Loucy (cell line): ENCODE measurements around the gene TXNRD2.

Source experiments
- H2AFZ ChIP-seq: fragments of 200-600 bp; sonication (generic); 2 replicates; pipeline ENCODE4 v1.6.0; 2016; ENCODE audit warnings: antibody characterized with exemption, mild to moderate bottlenecking, low read length, moderate library complexity
- H3F3A ChIP-seq: fragments of 200-600 bp; 2 replicates; pipeline ENCODE4 v1.6.0; 2016; ENCODE audit warnings: antibody characterized with exemption, low read depth, mild to moderate bottlenecking
- H3K27me3 ChIP-seq: fragments of 200-600 bp; sonication (generic); 2 replicates; pipeline ENCODE4 v1.6.1; 2014; ENCODE audit warnings: low read length, mild to moderate bottlenecking; ENCODE audit not compliant: insufficient read depth, poor library complexity, severe bottlenecking
- H3K36me3 ChIP-seq: fragments of 200-600 bp; sonication (generic); 2 replicates; pipeline ENCODE4 v1.6.1; 2016; ENCODE audit warnings: low read length; ENCODE audit not compliant: insufficient read depth
- H3K4me1 ChIP-seq: fragments of 200-600 bp; sonication (generic); 2 replicates; pipeline ENCODE4 v1.5.1; 2014; ENCODE audit warnings: low read length, mild to moderate bottlenecking; ENCODE audit not compliant: insufficient read depth, poor library complexity, severe bottlenecking
- H3K4me2 ChIP-seq: fragments of 200-600 bp; sonication (generic); 2 replicates; pipeline ENCODE4 v1.6.0; 2014; ENCODE audit warnings: antibody characterized with exemption, low read length, low read depth, mild to moderate bottlenecking; ENCODE audit not compliant: poor library complexity, severe bottlenecking
- H3K4me3 ChIP-seq: fragments of 200-600 bp; sonication (generic); 2 replicates; pipeline ENCODE4 v1.5.1; 2014; ENCODE audit warnings: low read length, mild to moderate bottlenecking, mixed read lengths; ENCODE audit not compliant: poor library complexity, severe bottlenecking
- H3K79me2 ChIP-seq: fragments of 200-600 bp; sonication (generic); 2 replicates; pipeline ENCODE4 v1.6.1; 2014; ENCODE audit warnings: low read length; ENCODE audit not compliant: insufficient read depth
- H3K9ac ChIP-seq: fragments of 200-600 bp; sonication (generic); 2 replicates; pipeline ENCODE4 v1.6.0; 2014; ENCODE audit warnings: mild to moderate bottlenecking, low read depth, low read length, moderate library complexity; ENCODE audit not compliant: poor library complexity, severe bottlenecking
- H3K9me2 ChIP-seq: fragments of 200-600 bp; sonication (generic); replicated peaks from 2 replicates; pipeline ENCODE4 v1.6.1; 2016; ENCODE audit warnings: low read depth, low read length, mixed read lengths
- H3K9me3 ChIP-seq: fragments of 200-600 bp; sonication (generic); 2 replicates; pipeline ENCODE4 v1.6.1; 2014; ENCODE audit warnings: mild to moderate bottlenecking, antibody characterized with exemption, low read length, low read depth; ENCODE audit not compliant: insufficient read depth
- H4K20me1 ChIP-seq: fragments of 200-600 bp; sonication (generic); 2 replicates; pipeline ENCODE4 v1.6.0; 2014; ENCODE audit warnings: antibody characterized with exemption, low read length, mild to moderate bottlenecking; ENCODE audit not compliant: insufficient read depth, poor library complexity, severe bottlenecking
- CTCF ChIP-seq: fragments of 200-600 bp; sonication (generic); conservative IDR thresholded peaks from 2 replicates; pipeline ENCODE4 v1.5.1; 2014; ENCODE audit warnings: mild to moderate bottlenecking, antibody characterized with exemption, low read length
- EZH2phosphoT487 ChIP-seq: fragments of 200-600 bp; IDR thresholded peaks from 2 replicates; pipeline ENCODE4 v1.6.1; 2018; ENCODE audit warnings: antibody characterized with exemption, mild to moderate bottlenecking, moderate library complexity, borderline replicate concordance

TXNRD2 gene

GRCh38 chr22:19959587-19960490, 18.2 kb upstream of the TXNRD2 start:
- no peaks in the 10 kb centered on the region for H3K27me3 ChIP-seq
- peaks cover 5% of the 10 kb centered on the region for H4K20me1 ChIP-seq
- peaks cover 12% of the 10 kb centered on the region; the same call in 1 of the 2 replicates for H3K36me3 ChIP-seq
- no peaks in the 10 kb centered on the region for H3K9me3 ChIP-seq
- no peak overlapping the region for H2AFZ ChIP-seq
- no peaks in the 10 kb centered on the region for H3K9me2 ChIP-seq
- H3K4me1 ChIP-seq = peaks cover 9% of the 10 kb centered on the region
- H3K9ac ChIP-seq = no peak overlapping the region
- H3K4me2 ChIP-seq = no peak overlapping the region
- H3K4me3 ChIP-seq = no peak overlapping the region
- H3F3A ChIP-seq = no peaks in the 10 kb centered on the region
- H3K79me2 ChIP-seq = 0 out of 2 replicates have a peak, but pooled peaks cover 1% of the 10 kb centered on the region
- TF ChIP-seq EZH2phosphoT487 = no peak
- TF ChIP-seq CTCF = no peak

DNA sequence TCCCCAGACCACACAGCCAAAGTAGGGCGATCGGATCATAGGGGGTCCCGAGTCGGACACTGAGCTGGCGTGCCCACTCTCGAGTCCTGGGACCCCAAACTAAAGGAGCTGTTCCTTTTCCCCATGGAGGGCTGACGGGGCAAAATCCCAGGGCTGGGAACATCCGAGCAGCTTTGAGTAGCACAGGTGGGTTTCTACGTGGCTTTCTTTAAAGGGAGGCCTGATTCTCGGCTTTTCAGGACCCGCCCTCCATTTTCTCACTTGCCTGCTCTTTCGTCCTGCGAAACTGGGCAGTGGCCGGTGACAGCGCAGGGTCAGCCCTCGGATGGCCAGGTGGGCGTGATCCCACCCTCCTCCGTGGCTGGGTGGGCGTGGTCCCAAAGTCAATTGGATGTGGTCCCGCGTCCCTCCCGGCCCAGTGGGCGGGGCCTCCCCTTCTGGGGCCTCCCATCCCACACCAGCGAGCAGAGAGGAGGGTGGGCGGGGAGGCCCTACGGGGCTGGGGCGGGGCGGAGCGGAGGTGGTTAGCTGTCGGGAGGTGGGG, 17.5 kb upstream of the TXNRD2 start:
- Histone ChIP-seq H3K4me3 (no peak overlapping the region), H3K9ac (no peak overlapping the region), H3F3A (no peaks in the 10 kb centered on the region), H3K36me3 (peaks cover 10% of the 10 kb centered on the region; the same call in 1 of the 2 replicates), H3K9me3 (no peaks in the 10 kb centered on the region), H3K79me2 (0 out of 2 replicates have a peak, but pooled peaks cover 3% of the 10 kb centered on the region), H3K27me3 (no peaks in the 10 kb centered on the region), H3K9me2 (no peaks in the 10 kb centered on the region), H4K20me1 (peaks cover 7% of the 10 kb centered on the region), H3K4me1 (peaks cover 9% of the 10 kb centered on the region), H3K4me2 (no peak overlapping the region), H2AFZ (no peak overlapping the region)
- TF ChIP-seq CTCF (no peak), EZH2phosphoT487 (no peak)

DNA sequence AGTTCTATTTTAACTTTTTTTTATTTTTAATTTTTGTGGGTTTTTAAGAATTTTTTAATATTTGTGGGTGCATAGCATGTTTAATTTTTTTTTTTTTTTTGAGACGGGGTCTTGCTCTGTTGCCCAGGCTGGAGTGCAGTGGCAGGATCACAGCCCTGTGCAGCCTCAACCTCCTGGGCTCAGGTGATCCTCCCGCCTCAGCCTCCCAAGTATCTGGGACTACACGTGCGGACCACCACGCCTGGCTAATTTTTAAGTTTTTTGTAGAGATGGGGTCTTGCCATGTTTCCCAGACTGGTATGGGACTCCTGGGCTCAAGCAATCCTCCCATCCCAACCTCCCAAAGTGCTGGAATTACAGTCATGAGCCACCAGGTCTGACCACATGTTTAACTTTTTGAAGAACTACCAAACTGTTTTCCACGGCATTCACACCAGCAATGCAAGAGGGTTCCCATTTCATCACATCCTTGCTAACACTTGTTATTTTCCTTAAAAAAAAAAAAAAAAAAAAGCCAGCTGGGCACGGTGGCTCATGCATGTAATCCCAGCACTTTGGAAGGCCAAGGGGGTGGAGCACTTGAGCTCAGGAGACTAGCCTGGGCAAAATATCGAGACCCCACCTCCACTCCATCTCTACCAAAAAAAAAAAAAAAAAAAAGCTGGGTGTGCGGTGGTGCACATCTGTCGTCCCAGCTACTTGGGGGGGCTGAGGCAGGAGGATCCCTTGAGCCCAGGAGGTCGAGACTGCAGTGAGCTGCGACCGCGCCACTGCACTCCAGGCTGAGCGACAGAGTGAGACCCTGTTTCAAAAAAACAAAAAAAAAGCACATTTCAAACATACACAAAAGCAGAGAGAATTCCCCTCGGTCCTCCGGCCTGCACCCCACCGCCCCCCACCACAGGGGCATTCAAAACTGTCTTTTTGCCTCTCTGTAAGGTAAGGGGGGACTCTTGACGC, 16.7 kb upstream of the TXNRD2 start:
- H3K36me3 ChIP-seq = peaks cover 4% of the 10 kb centered on the region; the same call in 1 of the 2 replicates
- H3F3A ChIP-seq = no peaks in the 10 kb centered on the region
- TF ChIP-seq CTCF (no peak), EZH2phosphoT487 (no peak)
- no peaks in the 10 kb centered on the region for H3K9me2 ChIP-seq
- no peak overlapping the region for H2AFZ ChIP-seq
- H3K4me3 ChIP-seq = no peak overlapping the region
- no peaks in the 10 kb centered on the region for H3K27me3 ChIP-seq
- H3K9ac ChIP-seq = no peak overlapping the region
- no peak overlapping the region for H3K4me2 ChIP-seq
- H3K79me2 ChIP-seq = 0 out of 2 replicates have a peak, but pooled peaks cover 3% of the 10 kb centered on the region
- H4K20me1 ChIP-seq = peaks cover 12% of the 10 kb centered on the region
- H3K9me3 ChIP-seq = no peaks in the 10 kb centered on the region
- H3K4me1 ChIP-seq = peaks cover 9% of the 10 kb centered on the region
